ENCODE measurements around the gene FBLN1. TPM values are rescaled to one million over a fixed set of nuclear protein-coding genes. Genes with fewer than 3 reads are reported as not detected.

Gene FBLN1
- total and polyA plus RNA-seq, 9 of the 15 experiments (the other 6 are each of a cell fraction or from before 2014, with no cell fraction given) = 0.66 TPM; not detected in 8

- TF ChIP-seq ZBTB34 (CRISPR knock-in tag; IDR thresholded peaks at IDR 0.05) (no peak), ETS2 (tag; IDR thresholded peaks at IDR 0.05; ENCODE audit: borderline replicate concordance, poor library complexity, severe bottlenecking) (no peak), BACH1 (tag; IDR thresholded peaks at IDR 0.05) (no peak), ID3 (CRISPR knock-in tag; IDR thresholded peaks at IDR 0.05) (no peak), ID3 (tag; IDR thresholded peaks at IDR 0.05) (no peak), ZNF140 (CRISPR knock-in tag; IDR thresholded peaks at IDR 0.05) (no peak), ETV5 (CRISPR knock-in tag; IDR thresholded peaks at IDR 0.05; ENCODE audit: low read depth) (no peak)
Measured at GRCh38 chr22:45525480-45525879, 22.8 kb downstream of the FBLN1 start (continued).

GRCh38 chr22:45526281-45526680 lies 23.6 kb downstream of the FBLN1 start:
- DNase-seq (ENCODE audit: extremely low read depth in 1 of 4, low spot score in 3 of 4) (no peak), FAIRE-seq (no peak), ATAC-seq (no peak)
- Histone ChIP-seq H3K4me2 (ENCODE audit: insufficient read depth, low read length) (no peak overlapping the region), H4K20me1 (replicated peaks; ENCODE audit: control insufficient read depth, insufficient read depth, low read length) (no peaks in the 10 kb centered on the region), H3K27ac (ENCODE audit: extremely low read depth, low read depth, low read length) (no peak overlapping the region), H3K4me3 (no peak overlapping the region), H3K36me3 (ENCODE audit: control insufficient read depth, insufficient read depth, low read length) (no peaks in the 10 kb centered on the region), H3K4me1 (replicated peaks in 1 of 2; ENCODE audit: control insufficient read depth in 2 of 2, insufficient read depth in 2 of 2, low read length in 2 of 2) (no peaks in the 10 kb centered on the region), H3K9me1 (ENCODE audit: control insufficient read depth, insufficient read depth, low read length) (no peaks in the 10 kb centered on the region), H3K9me3 (replicated peaks; ENCODE audit: control insufficient read depth, insufficient read depth, low read depth, low read length) (no peaks in the 10 kb centered on the region), H3K27me3 (ENCODE audit: control insufficient read depth in 2 of 2, insufficient read depth in 2 of 2, low read length in 2 of 2) (peaks cover 16 to 65% of the 10 kb centered on the region in 2 experiments), H3K9ac (ENCODE audit: insufficient read depth in 1 of 2, low read depth in 2 of 2, low read length in 2 of 2) (no peak overlapping the region), H3K79me2 (ENCODE audit: control insufficient read depth, insufficient read depth, low read length) (no peaks in the 10 kb centered on the region), H2AFZ (ENCODE audit: low read depth, low read length) (no peak overlapping the region)
- POLR2A ChIA-PET = interaction anchor here (1.0 kb wide), 1 partner anchor 34 kb away, joined by 4 read pairs; no protein-coding TSS in a partner anchor
- intact Hi-C loops (cut with micrococcal nuclease) = no loop called here
- TF ChIP-seq TRIM25 (IDR thresholded peaks at IDR 0.05; ENCODE audit: borderline replicate concordance) = no peak
- TF ChIP-seq ZNF121 (CRISPR knock-in tag; conservative IDR thresholded peaks at IDR 0.05) = no peak
- in situ Hi-C loops (cut with MboI) = no loop called here
- WGBS (ENCODE audit: insufficient coverage, low coverage, missing lambda C conversion rate) = 7% methylated on average over 8 of the region's 8 CpGs
- BruUV-seq (replicated peaks) = no TSS peak
- CTCF ChIA-PET (ENCODE audit: low intra/inter-chr PET ratio) = no interaction called here

Data from K562 (cell line).